Activated CD8-positive, alpha-beta memory T cell treated with anti-CD3 and anti-CD28 coated beads, Interleukin-2, amount 50 U/mL, for 1 hour (primary cell): ENCODE results near the gene XCR1.

Source experiments
- DNase-seq: peaks from one replicate; pipeline ENCODE4 v3.0.0-alpha.2; 2020; ENCODE audit errors: extremely low read depth

XCR1 gene

DNA sequence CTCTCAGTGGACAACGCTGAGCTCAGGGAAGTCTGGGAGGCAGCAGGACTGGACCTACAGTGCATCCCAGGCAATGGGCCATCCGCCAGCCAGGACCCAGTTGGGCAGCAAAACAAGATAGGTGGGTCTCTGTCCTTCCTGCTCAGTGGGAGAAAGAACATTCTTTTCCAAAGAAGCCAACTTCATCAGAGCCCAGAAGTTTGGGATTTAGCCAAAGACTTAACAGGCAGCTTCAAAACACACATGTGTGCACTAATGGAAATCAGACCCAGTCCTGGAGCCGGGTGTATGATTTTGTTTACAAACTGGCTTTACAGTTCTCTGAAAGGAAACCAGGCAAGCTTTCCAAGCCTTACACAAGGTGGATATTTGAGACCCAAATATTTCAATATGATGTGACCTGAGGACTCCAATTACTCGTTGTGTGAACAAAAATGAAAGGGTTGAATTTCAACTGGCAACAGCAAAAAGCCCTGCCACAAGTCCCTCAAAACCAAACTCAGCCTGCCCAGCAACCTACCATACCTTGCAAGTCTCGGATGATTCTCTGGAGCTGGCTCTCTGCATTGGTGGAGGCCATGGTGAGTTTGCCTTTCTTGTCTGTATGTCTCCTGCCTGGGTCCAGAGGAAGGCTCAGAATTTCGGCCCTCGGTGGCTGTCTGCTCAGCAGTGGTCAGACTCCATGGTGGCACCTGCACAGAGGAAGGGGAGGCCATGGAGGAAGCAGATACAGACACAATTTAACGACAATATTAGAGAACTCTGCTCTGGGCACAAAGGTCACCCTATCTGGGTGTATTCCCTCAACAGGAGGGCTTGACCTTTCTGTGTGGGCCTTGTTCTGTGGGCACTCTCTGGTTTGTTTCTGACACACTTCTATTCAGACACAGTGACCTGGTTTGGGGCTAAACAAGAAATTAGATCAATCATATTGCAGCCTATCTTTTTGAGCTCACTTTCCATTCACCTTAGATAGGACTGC lies 42.7 kb downstream of the XCR1 start:
- no peak for DNase-seq

GRCh38 chr3:45983770-45984169 lies 43.5 kb downstream of the XCR1 start:
- no peak for DNase-seq

DNA sequence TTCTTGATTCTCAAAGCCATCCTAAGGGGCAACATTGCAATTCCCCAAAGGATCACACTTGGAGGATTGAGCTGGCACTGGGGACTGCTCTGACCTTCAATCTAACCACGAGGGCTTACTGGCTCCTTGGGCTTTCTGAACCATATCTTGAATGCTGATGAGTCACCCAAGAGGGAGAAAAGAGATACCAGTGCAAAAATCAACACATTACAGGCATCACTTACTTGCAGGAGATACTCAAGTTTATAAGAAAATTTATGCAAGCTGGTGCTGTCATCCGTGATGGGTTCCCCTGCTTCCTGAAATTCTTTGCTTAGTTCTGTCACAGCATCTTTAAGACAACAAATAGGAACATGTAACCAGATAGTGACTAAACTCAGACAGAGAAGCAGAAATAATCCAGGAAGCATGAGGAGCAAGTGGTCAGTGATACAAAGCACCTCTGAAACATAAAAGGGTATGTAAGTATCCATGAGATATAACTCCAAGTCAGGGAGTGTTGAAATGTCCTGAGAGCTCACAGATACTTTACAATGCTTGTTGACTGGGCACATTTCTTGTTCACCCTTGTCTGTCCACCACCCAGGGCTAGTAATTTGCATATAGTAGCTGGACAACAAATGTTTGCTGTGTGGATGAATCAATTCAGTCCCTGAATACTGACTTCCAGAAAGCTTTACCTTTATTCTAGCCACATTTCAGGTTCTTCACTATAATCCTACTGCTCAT lies 45.8 kb downstream of the XCR1 start:
- no peak for DNase-seq

GRCh38 chr3:45980819-45981218 lies 46.5 kb downstream of the XCR1 start:
- no peak for DNase-seq

DNA sequence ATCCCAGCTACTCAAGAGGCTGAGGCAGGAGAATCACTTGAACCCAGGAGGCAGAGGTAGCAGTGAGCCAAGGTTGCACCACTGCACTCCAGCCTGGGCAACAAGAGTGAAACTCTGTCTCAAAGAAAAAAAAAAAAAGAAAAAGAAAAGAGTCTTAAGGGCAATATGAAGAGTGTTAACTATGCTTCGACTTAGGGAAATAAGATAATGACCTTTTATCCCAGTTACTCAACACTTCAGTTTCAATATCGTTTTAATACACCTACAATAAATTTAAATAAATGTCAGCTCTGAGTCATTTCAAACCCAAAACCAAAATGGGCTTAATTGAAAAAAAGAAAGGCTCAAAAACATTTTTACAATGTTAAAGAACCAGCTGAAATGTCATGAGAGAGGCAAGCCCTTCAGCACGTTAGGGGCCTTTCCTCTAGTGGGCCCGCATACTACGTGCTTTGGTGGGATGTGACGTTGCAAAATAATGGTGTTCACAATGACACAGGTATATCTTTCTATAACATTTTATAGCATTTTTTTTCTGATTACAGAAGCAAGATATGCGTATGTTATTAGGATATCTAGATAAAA lies 47.0 kb downstream of the XCR1 start:
- DNase-seq = no peak

GRCh38 chr3:45979378-45979777 lies 47.9 kb downstream of the XCR1 start:
- DNase-seq = no peak

DNA sequence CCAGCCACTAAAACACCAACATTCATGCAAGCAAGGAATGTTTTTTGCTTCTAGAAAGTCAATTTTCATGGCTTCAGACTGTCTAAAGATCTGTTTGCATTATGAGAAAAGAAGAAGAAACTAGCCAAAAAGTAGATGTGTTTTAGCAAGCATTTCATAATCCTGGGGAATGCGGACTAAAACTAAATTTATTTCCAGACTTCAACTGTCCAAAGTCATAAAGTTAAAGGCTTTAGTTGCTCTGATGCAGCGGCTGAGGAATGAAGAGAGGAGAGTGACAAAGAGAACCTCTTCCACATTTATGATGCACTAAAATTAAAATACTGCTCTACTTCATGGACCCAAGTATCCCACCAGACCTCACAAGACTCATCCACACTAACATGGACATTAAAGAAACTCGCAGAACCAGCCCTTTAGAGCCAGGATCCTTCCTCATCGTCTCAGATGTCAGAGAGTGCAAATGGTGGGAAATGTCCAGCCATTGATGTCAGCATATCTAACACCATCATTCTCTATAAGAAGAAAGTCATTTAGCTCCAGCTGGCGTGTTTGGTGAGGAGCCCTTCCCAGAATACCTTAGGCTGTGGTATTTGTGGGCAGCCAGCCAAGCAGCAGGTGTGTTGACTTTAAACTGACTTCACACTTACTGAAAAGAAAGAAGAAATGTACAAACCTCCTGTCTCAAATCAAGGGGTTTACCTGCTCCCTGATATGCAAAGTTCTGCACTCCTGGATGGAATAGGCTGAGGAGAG lies 49.1 kb downstream of the XCR1 start:
- no peak for DNase-seq

- no peak for DNase-seq
Measured at GRCh38 chr3:45976191-45977091, 50.8 kb downstream of the XCR1 start.

GRCh38 chr3:45975686-45976085 lies 51.6 kb downstream of the XCR1 start:
- no peak for DNase-seq

DNA sequence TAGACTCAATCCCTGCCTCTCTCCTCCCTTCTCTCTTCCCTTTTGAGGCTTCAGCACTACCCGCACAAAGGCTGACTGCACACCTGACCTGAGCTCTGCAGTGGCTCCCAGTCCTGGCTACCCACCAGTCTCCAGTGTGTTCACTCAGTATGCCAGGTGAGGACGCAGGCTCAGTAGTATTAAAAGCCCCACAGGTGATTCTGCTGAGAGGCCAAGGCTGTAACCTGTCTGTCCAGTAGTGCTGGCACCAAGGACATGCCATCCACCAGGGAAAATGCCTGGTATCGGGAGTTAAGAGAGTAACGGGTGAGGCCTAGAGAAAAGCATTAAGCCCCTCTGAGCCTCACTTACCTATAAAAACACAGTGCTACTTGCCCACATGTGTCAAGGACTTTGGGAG lies 52.6 kb downstream of the XCR1 start:
- DNase-seq = no peak

- DNase-seq = no peak
Measured at GRCh38 chr3:45972534-45973402, 54.5 kb downstream of the XCR1 start.

GRCh38 chr3:45969953-45970352 lies 57.3 kb downstream of the XCR1 start:
- DNase-seq = no peak

GRCh38 chr3:45969116-45969515 lies 58.2 kb downstream of the XCR1 start:
- no peak for DNase-seq

GRCh38 chr3:45968706-45969105 lies 58.6 kb downstream of the XCR1 start:
- no peak for DNase-seq

DNA sequence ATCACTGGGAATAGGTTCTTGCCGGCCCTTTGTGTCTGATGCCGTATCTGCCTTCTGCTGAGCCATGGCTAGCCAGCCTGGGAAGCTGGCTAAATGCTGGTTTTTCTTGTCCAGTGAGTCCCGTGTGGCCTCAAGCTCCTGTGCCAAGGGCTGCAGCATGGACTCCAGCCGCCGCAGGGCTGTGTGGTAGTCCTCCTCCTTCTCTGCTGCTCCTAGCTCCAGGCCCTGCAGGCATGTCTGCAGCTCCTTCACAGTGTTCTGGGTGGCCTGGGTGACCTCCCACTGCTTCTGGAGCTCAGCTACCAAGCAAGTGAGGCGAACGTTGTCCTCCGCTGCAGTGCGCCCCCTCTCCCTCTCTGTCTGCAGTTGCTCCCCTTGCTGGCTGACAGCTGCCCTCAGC lies 59.1 kb downstream of the XCR1 start:
- no peak for DNase-seq

DNA sequence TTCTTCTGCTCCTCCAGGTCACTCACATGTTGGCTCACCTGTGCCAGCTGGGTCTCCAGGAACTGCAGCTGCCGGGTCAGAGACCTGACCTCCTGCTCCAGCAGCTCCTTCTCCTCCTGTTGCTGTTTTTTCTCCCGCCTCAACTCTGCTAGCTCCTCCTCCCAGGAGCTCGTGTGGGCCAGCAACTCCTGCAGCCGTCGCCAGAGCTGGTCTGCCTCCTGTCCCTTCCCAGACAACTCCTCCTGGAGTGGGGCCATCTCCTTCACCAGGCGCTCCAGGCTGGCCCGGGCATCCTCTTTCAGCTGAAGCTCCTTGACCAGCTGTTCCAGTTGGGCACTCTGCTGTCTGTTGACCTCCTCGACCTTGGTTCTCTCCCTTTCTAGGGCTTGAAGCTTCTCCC lies 59.6 kb downstream of the XCR1 start:
- DNase-seq = no peak
